RWPE2 (cell line): Measurements from ENCODE around the gene NOL7.

Experiments
- ATAC-seq: fragments of 200-7000 bp; cut with Tn5 transposase; 3 replicates; pipeline ENCODE4 v1.9.1; 2021; ENCODE audit warnings: low read depth
- DNase-seq: peaks from one replicate; pipeline ENCODE4 v3.0.0-alpha.2; 2020; ENCODE audit warnings: low spot score
- H3K27ac ChIP-seq: fragments of 450-650 bp; 2 replicates; pipeline ENCODE4 v1.5.1; 2017; ENCODE audit warnings: mild to moderate bottlenecking; ENCODE audit not compliant: poor library complexity, severe bottlenecking
- H3K27me3 ChIP-seq: fragments of 250-450 bp; sonication (Bioruptor Pico); 2 replicates; pipeline ENCODE4 v1.5.1; 2021; ENCODE audit warnings: mild to moderate bottlenecking, moderate library complexity; ENCODE audit not compliant: insufficient read depth, poor library complexity, severe bottlenecking
- H3K36me3 ChIP-seq: fragments of 250-450 bp; sonication (Bioruptor Pico); 2 replicates; pipeline ENCODE4 v1.5.1; 2020; ENCODE audit warnings: low read depth, mild to moderate bottlenecking, moderate library complexity
- H3K4me1 ChIP-seq: fragments of 250-450 bp; sonication (Bioruptor Pico); 2 replicates; pipeline ENCODE4 v1.5.1; 2021; ENCODE audit warnings: mild to moderate bottlenecking, moderate library complexity; ENCODE audit not compliant: insufficient read depth, poor library complexity, severe bottlenecking
- H3K4me3 ChIP-seq: fragments of 250-450 bp; sonication (Bioruptor Pico); 2 replicates; pipeline ENCODE4 v1.5.1; 2021; ENCODE audit warnings: mild to moderate bottlenecking, moderate library complexity; ENCODE audit not compliant: severe bottlenecking
- H3K9me3 ChIP-seq: fragments of 250-450 bp; sonication (Bioruptor Pico); 2 replicates; pipeline ENCODE4 v1.5.1; 2021; ENCODE audit warnings: mild to moderate bottlenecking, moderate library complexity; ENCODE audit not compliant: severe bottlenecking
- TF ChIP-seq, protein P1 (sequence below): fragments of 450-650 bp; IDR thresholded peaks from one replicate; pipeline ENCODE4 v1.5.1; 2017; ENCODE audit warnings: mild to moderate bottlenecking, moderate library complexity; ENCODE audit not compliant: poor library complexity, severe bottlenecking

The NOL7 gene

GRCh38 chr6:13614126-13614925, 809 bp upstream of the NOL7 start:
- Histone ChIP-seq H3K27ac (peak overlapping the region; percentile 68), H3K27me3 (no peaks in the 10 kb centered on the region), H3K4me1 (peaks cover 13% of the 10 kb centered on the region), H3K9me3 (no peaks in the 10 kb centered on the region), H3K4me3 (peak overlapping the region; percentile 66), H3K36me3 (peaks cover 31% of the 10 kb centered on the region)
- DNase-seq (no peak), ATAC-seq (peak; percentile 55)
- TF ChIP-seq, protein P1, sequence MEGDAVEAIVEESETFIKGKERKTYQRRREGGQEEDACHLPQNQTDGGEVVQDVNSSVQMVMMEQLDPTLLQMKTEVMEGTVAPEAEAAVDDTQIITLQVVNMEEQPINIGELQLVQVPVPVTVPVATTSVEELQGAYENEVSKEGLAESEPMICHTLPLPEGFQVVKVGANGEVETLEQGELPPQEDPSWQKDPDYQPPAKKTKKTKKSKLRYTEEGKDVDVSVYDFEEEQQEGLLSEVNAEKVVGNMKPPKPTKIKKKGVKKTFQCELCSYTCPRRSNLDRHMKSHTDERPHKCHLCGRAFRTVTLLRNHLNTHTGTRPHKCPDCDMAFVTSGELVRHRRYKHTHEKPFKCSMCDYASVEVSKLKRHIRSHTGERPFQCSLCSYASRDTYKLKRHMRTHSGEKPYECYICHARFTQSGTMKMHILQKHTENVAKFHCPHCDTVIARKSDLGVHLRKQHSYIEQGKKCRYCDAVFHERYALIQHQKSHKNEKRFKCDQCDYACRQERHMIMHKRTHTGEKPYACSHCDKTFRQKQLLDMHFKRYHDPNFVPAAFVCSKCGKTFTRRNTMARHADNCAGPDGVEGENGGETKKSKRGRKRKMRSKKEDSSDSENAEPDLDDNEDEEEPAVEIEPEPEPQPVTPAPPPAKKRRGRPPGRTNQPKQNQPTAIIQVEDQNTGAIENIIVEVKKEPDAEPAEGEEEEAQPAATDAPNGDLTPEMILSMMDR = no peak

GRCh38 chr6:13615792-13616120, 621 bp downstream of the NOL7 start:
- Histone ChIP-seq H3K27me3 (no peaks in the 10 kb centered on the region), H3K27ac (peak overlapping the region; percentile 68), H3K36me3 (peaks cover 46% of the 10 kb centered on the region), H3K9me3 (no peaks in the 10 kb centered on the region), H3K4me3 (peak overlapping the region; percentile 66), H3K4me1 (peaks cover 13% of the 10 kb centered on the region)
- TF ChIP-seq, protein P1 = no peak
- DNase-seq (no peak), ATAC-seq (peak; percentile 53)

- ATAC-seq (no peak), DNase-seq (no peak)
- H3K4me1 ChIP-seq = peaks cover 13% of the 10 kb centered on the region
- no peak overlapping the region for H3K4me3 ChIP-seq
- H3K27ac ChIP-seq = no peak overlapping the region
- H3K36me3 ChIP-seq = peaks cover 59% of the 10 kb centered on the region
- no peaks in the 10 kb centered on the region for H3K27me3 ChIP-seq
- H3K9me3 ChIP-seq = no peaks in the 10 kb centered on the region
- TF ChIP-seq, protein P1 = no peak
Measured at GRCh38 chr6:13617066-13617465, 1.9 kb downstream of the NOL7 start.

DNA sequence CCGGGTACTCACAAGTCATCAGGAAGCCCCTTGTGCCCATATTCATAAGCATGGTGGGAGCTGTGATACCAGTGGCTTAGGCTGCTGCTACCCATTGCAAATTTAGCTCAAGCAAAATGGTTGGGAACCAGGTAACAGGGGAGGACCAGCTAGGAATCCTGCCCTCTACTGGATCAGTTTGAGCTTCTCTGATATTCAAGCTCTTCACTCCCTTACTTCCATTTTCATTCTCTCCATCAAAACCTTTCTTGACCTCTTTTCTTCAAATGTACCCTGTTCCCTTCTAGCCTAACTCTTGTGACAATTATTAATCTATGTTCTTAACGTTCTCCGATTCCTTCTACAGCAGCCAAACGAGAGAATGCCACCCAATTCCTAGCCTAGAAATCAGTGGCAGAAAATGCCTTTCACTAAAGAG, 9.7 kb downstream of the NOL7 start:
- H3K4me1 ChIP-seq = no peaks in the 10 kb centered on the region
- peaks cover 97% of the 10 kb centered on the region for H3K36me3 ChIP-seq
- no peaks in the 10 kb centered on the region for H3K9me3 ChIP-seq
- H3K4me3 ChIP-seq = no peak overlapping the region
- DNase-seq (no peak), ATAC-seq (peak; percentile 59; the same call in 2 of the 3 replicates)
- H3K27ac ChIP-seq = no peak overlapping the region
- TF ChIP-seq, protein P1 = peak; percentile 71
- no peaks in the 10 kb centered on the region for H3K27me3 ChIP-seq

DNA sequence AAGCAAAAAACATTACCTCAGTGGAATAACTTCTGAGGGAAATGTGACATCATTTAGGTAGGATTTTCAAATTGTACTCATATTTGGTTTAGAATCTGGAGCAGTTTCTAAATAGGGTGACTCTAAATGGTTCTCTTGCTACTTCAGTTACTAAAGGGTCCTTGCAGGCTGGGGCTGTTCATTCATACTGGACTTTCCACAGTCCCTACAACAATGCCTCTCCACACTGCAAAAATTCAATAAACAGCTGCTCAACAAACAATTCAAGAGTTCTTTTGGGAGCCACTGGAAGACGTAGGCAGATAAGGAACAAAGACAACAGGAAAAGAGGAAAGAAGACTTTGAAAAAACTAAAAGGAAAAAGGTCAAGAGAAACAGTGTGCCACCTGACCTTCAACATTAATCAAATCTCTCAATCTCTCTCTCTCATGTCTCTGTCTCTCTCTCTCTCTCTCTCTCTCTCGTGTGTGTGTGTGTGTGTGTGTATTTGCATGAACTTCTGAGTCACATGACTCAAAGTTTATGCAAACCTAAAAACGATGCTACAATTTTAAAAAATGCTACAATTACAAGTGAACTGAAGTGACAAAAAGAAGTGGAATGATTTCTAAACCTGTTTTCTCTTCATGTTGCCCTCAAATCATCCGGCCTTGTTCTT, 14.5 kb downstream of the NOL7 start:
- Histone ChIP-seq H3K4me1 (no peaks in the 10 kb centered on the region), H3K9me3 (no peaks in the 10 kb centered on the region), H3K36me3 (peaks cover 87% of the 10 kb centered on the region), H3K27ac (no peak overlapping the region), H3K27me3 (no peaks in the 10 kb centered on the region), H3K4me3 (no peak overlapping the region)
- TF ChIP-seq, protein P1 = no peak
- ATAC-seq (no peak), DNase-seq (no peak)
